Measurements from ENCODE around the gene SYNE1. TPM values are rescaled to one million over a fixed set of nuclear protein-coding genes. Genes with fewer than 3 reads are reported as not detected.

The SYNE1 gene
- total and polyA plus RNA-seq, 10 of the 15 experiments (the other 5 are each of a cell fraction or from before 2014, with no cell fraction given) = 2.3 to 28.7 (median 14.1) TPM

- POLR2A ChIA-PET = no interaction called here
- RAD21 ChIA-PET (ENCODE audit: unreplicated experiment) = no interaction called here
- Histone ChIP-seq H4K20me1 (ENCODE audit: control insufficient read depth, insufficient read depth) (no peaks in the 10 kb centered on the region), H3K9me3 (replicated peaks; ENCODE audit: control insufficient read depth, insufficient read depth, low read length) (no peaks in the 10 kb centered on the region), H3K4me1 (ENCODE audit: control insufficient read depth, insufficient read depth, low read length) (no peaks in the 10 kb centered on the region), H3K36me3 (ENCODE audit: control insufficient read depth in 2 of 2, insufficient read depth in 2 of 2, low read length in 1 of 2) (no peaks in the 10 kb centered on the region), H2AFZ (ENCODE audit: control insufficient read depth, low read depth, low read length) (no peak overlapping the region), H3K27ac (ENCODE audit: control insufficient read depth, insufficient read depth) (no peak overlapping the region), H3K9ac (ENCODE audit: control insufficient read depth, insufficient read depth, low read length) (no peak overlapping the region), H3K79me2 (ENCODE audit: control insufficient read depth, insufficient read depth, low read length) (no peaks in the 10 kb centered on the region), H3K27me3 (replicated peaks in 1 of 2; ENCODE audit: control insufficient read depth in 2 of 2, insufficient read depth in 2 of 2, low read length in 1 of 2) (no peaks in the 10 kb centered on the region), H3K4me3 (no peak overlapping the region), H3K4me2 (ENCODE audit: control insufficient read depth, insufficient read depth) (no peak overlapping the region)
- SMC1A ChIA-PET (ENCODE audit: uncharacterized antibody, unreplicated experiment) = no interaction called here
- 1% methylated on average over 4 of the region's 4 CpGs for WGBS (ENCODE audit: insufficient coverage, insufficient replicate concordance, low lambda C conversion rate, missing lambda C conversion rate)
- FAIRE-seq (no peak), ATAC-seq (no peak), DNase-seq (ENCODE audit: low read depth, low spot score) (no peak)
- no TSS peak for BruUV-seq (replicated peaks)
- intact Hi-C loops (cut with micrococcal nuclease; ENCODE audit: unreplicated experiment) (no loop called here), in situ Hi-C loops (cut with MboI) (no loop called here)
- TF ChIP-seq MEF2A (IDR thresholded peaks at IDR 0.05; ENCODE audit: insufficient read depth, low read depth, low read length) = no peak
- TF ChIP-seq CBX3 (IDR thresholded peaks at IDR 0.05; ENCODE audit: borderline replicate concordance, low read depth) = no peak
- no peak for TF ChIP-seq NBN (IDR thresholded peaks at IDR 0.05)
- TF ChIP-seq ZNF592 (IDR thresholded peaks at IDR 0.05) = no peak
- no peak for TF ChIP-seq MLLT1 (IDR thresholded peaks at IDR 0.05)
- no peak for TF ChIP-seq POLR2AphosphoS2 (IDR thresholded peaks at IDR 0.05; ENCODE audit: low read depth, low read length)
- TF ChIP-seq CREB1 (IDR thresholded peaks at IDR 0.05; ENCODE audit: low read depth) = no peak
- TF ChIP-seq BHLHE40 (IDR thresholded peaks at IDR 0.05; ENCODE audit: borderline replicate concordance in 1 of 2, low read depth in 2 of 2, low read length in 1 of 2) = no peak
- no peak for TF ChIP-seq ATF2 (IDR thresholded peaks at IDR 0.05; ENCODE audit: low read length)
- CTCF ChIA-PET = no interaction called here
These were observed 38.1 kb downstream of the SYNE1 start for GRCh38 chr6:152598901-152599537.
